Body of pancreas (tissue), 4 donors: ENCODE data around the gene D2HGDH. TPM values are rescaled to one million over a fixed set of nuclear protein-coding genes. Genes with fewer than 3 reads are reported as not detected.
"Not testable (repeated sequence)": the region's sequence is repeated elsewhere in the genome, so short reads cannot be mapped to it uniquely, and the experiment has no call there.

Experiments used
- ATAC-seq: fragments of 150-250 bp; one replicate; pipeline ENCODE4 v1.9.1; 2016
- DNase-seq, 4 donors: peaks; one replicate each; pipeline ENCODE4 v3.0.0-alpha.2; 2019
- H3K27ac ChIP-seq, 4 donors: fragments of 200-600 bp; sonication (generic); 1 replicate in 3 of 4; 2 replicates in 1 of 4; pipeline versions ENCODE4 v1.5.1 to v1.6.1; 2016 to 2019; ENCODE audit warnings: mild to moderate bottlenecking in 1 of 4, mixed read lengths in 1 of 4, moderate library complexity in 1 of 4
- H3K27me3 ChIP-seq, 2 donors: fragments of 200-600 bp; sonication (generic); one replicate each; pipeline ENCODE4 v1.6.0; 2016; ENCODE audit warnings: mild to moderate bottlenecking in 1 of 2
- H3K36me3 ChIP-seq, 2 donors: fragments of 200-600 bp; sonication (generic); replicated peaks in 1 of 2; 2 replicates each; pipeline ENCODE4 v1.5.1; 2016; ENCODE audit warnings: low read depth in 2 of 2; ENCODE audit not compliant: insufficient read depth in 1 of 2
- H3K4me1 ChIP-seq: fragments of 200-600 bp; sonication (generic); one replicate; pipeline ENCODE4 v1.6.0; 2016
- H3K4me3 ChIP-seq, 2 donors: fragments of 200-600 bp; sonication (generic); 1 replicate in 1 of 2; 2 replicates in 1 of 2; pipeline ENCODE4 v1.5.1; 2016 to 2019
- H3K9me3 ChIP-seq, 3 donors: fragments of 200-600 bp; sonication (generic); 1 replicate in 2 of 3; 2 replicates in 1 of 3; pipeline ENCODE4 v1.5.1; 2016
- CTCF ChIP-seq, 7 experiments: fragments of 450-650 bp in 4 of 7; fragments of 200-600 bp in 3 of 7; sonication (generic) in 3 of 7; IDR thresholded peaks; one replicate each; pipeline ENCODE4 v1.5.1; 2016 to 2019; ENCODE audit warnings: antibody characterized with exemption in 7 of 7
- POLR2A ChIP-seq, 3 donors: fragments of 450-650 bp; IDR thresholded peaks; one replicate each; pipeline ENCODE4 v1.6.1; 2016; ENCODE audit warnings: antibody characterized with exemption in 3 of 3, mild to moderate bottlenecking in 2 of 3
- WGBS, 2 donors: methylation state at CpG; one replicate each; pipeline ENCODE4 v1.1.5; 2017; 5-methylcytosine and 5-hydroxymethylcytosine counted together
- intact Hi-C: fragments of 100-400 bp; cut with DNase I; formaldehyde crosslinking; loops from one replicate; pipeline ENCODE4 v1.15.1; 2023
- total RNA-seq, 2 donors: library from RNA; depleted of rRNA; stranded (reverse); fragments of >200 nt; gene quantifications; one replicate each; pipeline ENCODE4 v1.1.0, GENCODE V29; 2016

D2HGDH gene
- total RNA-seq, 2 donors from 2014 or later = 27.0 to 42.5 TPM

GRCh38 chr2:241728627-241729026, 5.8 kb upstream of the D2HGDH start:
- H3K4me3 ChIP-seq = no peak overlapping the region
- peaks cover under 1% of the 10 kb centered on the region for H3K4me1 ChIP-seq
- H3K27ac ChIP-seq = peak overlapping the region in 1 of 4 donors; percentile 31
- 92 to 100% methylated on average over 1 to 9 of the region's 19 CpGs for WGBS, 2 donors
- peak in 1 of 4 donors; percentile 46 for DNase-seq
- TF ChIP-seq CTCF (IDR thresholded peaks at IDR 0.05) (no peak), POLR2A (IDR thresholded peaks at IDR 0.05) (no peak)
- no peaks in the 10 kb centered on the region for H3K27me3 ChIP-seq
- intact Hi-C loops = no loop called here
- peak; percentile 51 for ATAC-seq
- no peaks in the 10 kb centered on the region for H3K9me3 ChIP-seq
- H3K36me3 ChIP-seq = no peaks in the 10 kb centered on the region

GRCh38 chr2:241729868-241730267, 4.6 kb upstream of the D2HGDH start:
- Histone ChIP-seq H3K27ac (no peak overlapping the region), H3K4me3 (no peak overlapping the region), H3K4me1 (peaks cover 7% of the 10 kb centered on the region), H3K27me3 (no peaks in the 10 kb centered on the region), H3K36me3 (no peaks in the 10 kb centered on the region), H3K9me3 (no peaks in the 10 kb centered on the region)
- 93 to 94% methylated on average over 6 of the region's 6 CpGs for WGBS, 2 donors
- ATAC-seq (no peak), DNase-seq (no peak)
- TF ChIP-seq POLR2A (IDR thresholded peaks at IDR 0.05) (no peak), CTCF (IDR thresholded peaks at IDR 0.05) (no peak)
- intact Hi-C loops = no loop called here

- 79 to 88% methylated on average over 12 of the region's 12 CpGs for WGBS, 2 donors
- peaks cover 11% of the 10 kb centered on the region for H3K4me1 ChIP-seq
- H3K36me3 ChIP-seq = no peaks in the 10 kb centered on the region
- no peak for TF ChIP-seq POLR2A (IDR thresholded peaks at IDR 0.05)
- TF ChIP-seq CTCF (IDR thresholded peaks at IDR 0.05) = no peak
- no peaks in the 10 kb centered on the region for H3K9me3 ChIP-seq
- H3K27me3 ChIP-seq = no peaks in the 10 kb centered on the region
- ATAC-seq (no peak), DNase-seq (no peak)
- H3K27ac ChIP-seq = no peak overlapping the region
- intact Hi-C loops = no loop called here
- H3K4me3 ChIP-seq = no peak overlapping the region
Measured at GRCh38 chr2:241730671-241731293, 3.6 kb upstream of the D2HGDH start.

GRCh38 chr2:241732513-241733186, 1.8 kb upstream of the D2HGDH start:
- H3K27me3 ChIP-seq, H3K36me3 ChIP-seq, H3K4me3 ChIP-seq, H3K27ac ChIP-seq, ATAC-seq, H3K9me3 ChIP-seq, intact Hi-C loops: not testable (repeated sequence)
- peak; percentile 65 to 77 (median 66) for DNase-seq
- peak in 6 of 7 experiments; percentile 41 to 60 (median 55) for TF ChIP-seq CTCF (IDR thresholded peaks at IDR 0.05)
- 43 to 78% methylated on average over 8 to 26 of the region's 26 CpGs for WGBS, 2 donors
- peaks cover 15% of the 10 kb centered on the region for H3K4me1 ChIP-seq
